Thyroid gland (tissue), 4 donors: ENCODE data around the gene PPP1R12B. TPM values are rescaled to one million over a fixed set of nuclear protein-coding genes. Genes with fewer than 3 reads are reported as not detected.
"Not testable (repeated sequence)": the region's sequence is repeated elsewhere in the genome, so short reads cannot be mapped to it uniquely, and the experiment has no call there.

Source experiments
- DNase-seq, 2 donors: peaks; one replicate each; pipeline ENCODE4 v3.0.0-alpha.2; 2019
- H3K27ac ChIP-seq, 3 donors: fragments of 200-600 bp; sonication (generic); 1 replicate in 2 of 3; 2 replicates in 1 of 3; pipeline ENCODE4 v1.5.1; 2016 to 2019; ENCODE audit warnings: mild to moderate bottlenecking in 1 of 3, moderate library complexity in 1 of 3
- H3K27me3 ChIP-seq: fragments of 200-600 bp; sonication (generic); one replicate; pipeline ENCODE4 v1.5.1; 2019
- H3K36me3 ChIP-seq, 2 donors: fragments of 200-600 bp; sonication (generic); one replicate each; pipeline ENCODE4 v1.5.1; 2016 to 2019
- H3K4me1 ChIP-seq, 2 donors: fragments of 200-600 bp; sonication (generic); one replicate each; pipeline ENCODE4 v1.5.1; 2017 to 2019
- H3K4me3 ChIP-seq, 3 donors: fragments of 200-600 bp; sonication (generic); replicated peaks in 1 of 3; 1 replicate in 2 of 3; 2 replicates in 1 of 3; pipeline ENCODE4 v1.5.1; 2016; ENCODE audit warnings: mild to moderate bottlenecking in 1 of 3
- H3K9me3 ChIP-seq: fragments of 200-600 bp; sonication (generic); one replicate; pipeline ENCODE4 v1.5.1; 2017
- POLR2A ChIP-seq, 2 donors: fragments of 450-650 bp; IDR thresholded peaks; one replicate each; pipeline ENCODE4 v1.6.1; 2017; ENCODE audit warnings: antibody characterized with exemption in 2 of 2, mild to moderate bottlenecking in 2 of 2, moderate library complexity in 1 of 2
- WGBS, 2 donors: methylation state at CpG; one replicate each; pipeline ENCODE4 v1.1.5; 2017; 5-methylcytosine and 5-hydroxymethylcytosine counted together
- intact Hi-C: fragments of 100-400 bp; cut with DNase I; formaldehyde crosslinking; loops from one replicate; pipeline ENCODE4 v1.15.1; 2023
- total RNA-seq, 4 donors: library from RNA; depleted of rRNA; stranded (reverse); fragments of >200 nt; gene quantifications; one replicate each; pipeline ENCODE4 v1.2.3, GENCODE V29; 2016
- TF ChIP-seq, protein P1 (sequence below), 6 experiments: fragments of 200-600 bp in 3 of 6; fragments of 450-650 bp in 3 of 6; sonication (generic) in 3 of 6; IDR thresholded peaks; one replicate each; pipeline ENCODE4 v1.5.1; 2016 to 2019; ENCODE audit warnings: antibody characterized with exemption in 6 of 6, mild to moderate bottlenecking in 2 of 6, inconsistent platforms in 1 of 6, moderate library complexity in 1 of 6

PPP1R12B gene
- total RNA-seq, 4 donors from 2014 or later = 34.9 to 48.5 (median 41.3) TPM

GRCh38 chr1:202625416-202626360 lies 277.2 kb downstream of the PPP1R12B start:
- Histone ChIP-seq H3K36me3 (no peaks in the 10 kb centered on the region), H3K27me3 (no peaks in the 10 kb centered on the region), H3K4me3 (no peak overlapping the region), H3K27ac (no peak overlapping the region), H3K9me3 (no peaks in the 10 kb centered on the region), H3K4me1 (no peaks in the 10 kb centered on the region)
- intact Hi-C loops = no loop called here
- peak; percentile 37 to 42 for DNase-seq
- 42 to 70% methylated on average over 13 to 24 of the region's 28 CpGs for WGBS, 2 donors
- TF ChIP-seq POLR2A (IDR thresholded peaks at IDR 0.05) = no peak
- TF ChIP-seq, protein P1, sequence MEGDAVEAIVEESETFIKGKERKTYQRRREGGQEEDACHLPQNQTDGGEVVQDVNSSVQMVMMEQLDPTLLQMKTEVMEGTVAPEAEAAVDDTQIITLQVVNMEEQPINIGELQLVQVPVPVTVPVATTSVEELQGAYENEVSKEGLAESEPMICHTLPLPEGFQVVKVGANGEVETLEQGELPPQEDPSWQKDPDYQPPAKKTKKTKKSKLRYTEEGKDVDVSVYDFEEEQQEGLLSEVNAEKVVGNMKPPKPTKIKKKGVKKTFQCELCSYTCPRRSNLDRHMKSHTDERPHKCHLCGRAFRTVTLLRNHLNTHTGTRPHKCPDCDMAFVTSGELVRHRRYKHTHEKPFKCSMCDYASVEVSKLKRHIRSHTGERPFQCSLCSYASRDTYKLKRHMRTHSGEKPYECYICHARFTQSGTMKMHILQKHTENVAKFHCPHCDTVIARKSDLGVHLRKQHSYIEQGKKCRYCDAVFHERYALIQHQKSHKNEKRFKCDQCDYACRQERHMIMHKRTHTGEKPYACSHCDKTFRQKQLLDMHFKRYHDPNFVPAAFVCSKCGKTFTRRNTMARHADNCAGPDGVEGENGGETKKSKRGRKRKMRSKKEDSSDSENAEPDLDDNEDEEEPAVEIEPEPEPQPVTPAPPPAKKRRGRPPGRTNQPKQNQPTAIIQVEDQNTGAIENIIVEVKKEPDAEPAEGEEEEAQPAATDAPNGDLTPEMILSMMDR (IDR thresholded peaks at IDR 0.05) = peak in 5 of 6 experiments; percentile 13 to 60 (median 38)

DNA sequence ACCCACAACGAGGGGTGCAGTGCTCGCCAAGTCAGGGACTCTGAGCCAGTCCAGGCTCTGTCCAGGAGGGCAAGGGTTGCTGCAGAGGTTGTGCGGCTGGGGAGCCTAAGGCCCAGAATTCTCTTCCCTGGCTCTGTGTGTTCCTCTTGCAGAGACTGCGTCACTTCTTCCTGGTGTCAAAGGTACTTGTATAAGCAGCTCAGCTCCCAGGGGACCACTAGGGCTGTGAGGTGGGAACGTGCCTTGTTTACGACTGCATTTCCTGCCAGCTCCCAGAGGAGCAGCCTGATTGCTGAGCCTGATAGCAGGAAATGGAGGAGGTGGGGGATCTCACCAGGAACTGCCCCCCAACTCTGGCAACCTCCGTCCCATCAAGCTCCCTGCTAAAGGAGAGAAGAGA lies 278.5 kb downstream of the PPP1R12B start:
- DNase-seq, intact Hi-C loops, H3K4me1 ChIP-seq, H3K27me3 ChIP-seq, H3K4me3 ChIP-seq, H3K36me3 ChIP-seq, H3K9me3 ChIP-seq, H3K27ac ChIP-seq: not testable (repeated sequence)
- 37 to 50% methylated on average over 2 to 7 of the region's 7 CpGs for whole genome bisulfite sequencing, 2 donors

DNA sequence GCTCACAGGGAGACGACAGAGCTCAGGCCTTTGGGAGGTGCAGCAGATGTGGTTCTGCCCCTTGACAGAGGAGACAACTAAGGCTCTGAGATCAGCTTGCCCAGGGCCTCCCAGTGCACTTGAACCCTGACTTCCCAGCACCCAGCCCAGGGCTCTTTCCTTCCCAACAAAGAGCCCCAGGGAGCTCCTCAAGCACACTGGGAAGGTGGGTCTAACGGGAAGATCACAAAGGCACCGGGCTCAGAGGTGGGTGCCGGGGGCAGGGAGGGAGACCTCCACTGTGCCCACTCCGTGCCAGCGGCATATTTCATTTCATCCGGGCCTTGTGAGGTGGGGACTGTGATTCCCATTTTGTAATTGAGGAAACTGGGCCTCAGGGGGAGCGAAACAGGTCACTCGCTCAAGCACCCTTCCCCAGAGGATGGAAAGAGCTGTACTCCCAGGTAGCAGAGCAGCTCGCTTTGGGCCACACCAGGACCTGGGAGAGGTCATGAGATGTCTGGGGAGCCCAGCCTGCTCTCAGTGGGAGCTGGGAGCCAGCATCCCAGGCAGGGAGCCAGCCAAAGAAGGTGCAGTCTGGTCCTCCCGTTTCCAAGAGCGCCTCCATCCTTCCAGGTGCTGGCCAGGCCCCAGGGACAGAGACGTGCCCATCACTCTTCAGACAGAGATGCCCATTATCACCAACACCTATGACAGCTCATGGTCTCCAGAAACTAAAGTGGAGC lies 279.5 kb downstream of the PPP1R12B start:
- WGBS, 2 donors = 81 to 89% methylated on average over 11 to 12 of the region's 13 CpGs
- H3K4me3 ChIP-seq = no peak overlapping the region
- no peaks in the 10 kb centered on the region for H3K9me3 ChIP-seq
- DNase-seq = no peak
- H3K36me3 ChIP-seq = no peaks in the 10 kb centered on the region
- intact Hi-C loops = no loop called here
- TF ChIP-seq POLR2A (IDR thresholded peaks at IDR 0.05) = no peak
- TF ChIP-seq, protein P1 (IDR thresholded peaks at IDR 0.05) = no peak
- H3K4me1 ChIP-seq = no peaks in the 10 kb centered on the region
- no peaks in the 10 kb centered on the region for H3K27me3 ChIP-seq
- no peak overlapping the region for H3K27ac ChIP-seq

DNA sequence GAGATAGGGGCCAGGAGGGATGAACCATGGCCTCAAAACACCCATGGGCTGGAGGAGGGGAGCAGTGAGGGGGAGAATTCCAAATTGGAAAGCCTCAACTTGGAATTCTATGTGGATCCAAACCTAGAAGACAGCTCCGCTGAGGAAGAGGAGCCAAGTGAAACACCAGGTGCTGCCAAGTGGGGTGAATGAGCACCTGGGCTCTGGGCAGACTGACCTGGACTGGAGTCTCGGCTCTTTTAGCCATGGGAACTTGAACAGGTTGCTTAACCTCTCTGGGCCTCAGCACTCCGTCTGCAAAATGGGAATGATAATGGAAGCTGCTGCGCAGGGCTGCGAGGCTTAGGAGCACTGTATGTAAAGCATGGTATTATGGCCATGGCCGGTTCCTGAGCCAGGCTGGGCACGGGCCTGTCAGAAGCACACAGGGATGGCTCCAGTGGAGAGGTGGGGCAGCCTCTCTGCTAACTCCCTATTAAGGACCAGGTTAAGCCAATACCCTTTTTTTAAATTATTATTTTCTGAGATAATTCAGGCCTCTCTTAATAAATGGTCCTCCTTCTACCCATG lies 280.2 kb downstream of the PPP1R12B start:
- 90 to 95% methylated on average over 6 to 7 of the region's 7 CpGs for WGBS, 2 donors
- intact Hi-C loops = no loop called here
- no peak for DNase-seq

GRCh38 chr1:202629257-202629811 lies 280.8 kb downstream of the PPP1R12B start:
- H3K27ac ChIP-seq, H3K36me3 ChIP-seq, DNase-seq, H3K27me3 ChIP-seq, H3K9me3 ChIP-seq, intact Hi-C loops, H3K4me1 ChIP-seq, H3K4me3 ChIP-seq: not testable (repeated sequence)
- WGBS, 2 donors = 67 to 94% methylated on average over 2 of the region's 2 CpGs

More for the DNA sequence above, 280.2 kb downstream of the PPP1R12B start:
- H3K36me3 ChIP-seq = no peaks in the 10 kb centered on the region
- no peak overlapping the region for H3K27ac ChIP-seq
- H3K4me3 ChIP-seq = no peak overlapping the region
- no peaks in the 10 kb centered on the region for H3K27me3 ChIP-seq
- H3K9me3 ChIP-seq = no peaks in the 10 kb centered on the region
- TF ChIP-seq, protein P1 (IDR thresholded peaks at IDR 0.05) = no peak
- TF ChIP-seq POLR2A (IDR thresholded peaks at IDR 0.05) = no peak
- H3K4me1 ChIP-seq = no peaks in the 10 kb centered on the region

- H3K27me3 ChIP-seq, H3K9me3 ChIP-seq, H3K27ac ChIP-seq, H3K36me3 ChIP-seq, intact Hi-C loops, H3K4me1 ChIP-seq, DNase-seq, H3K4me3 ChIP-seq: not testable (repeated sequence)
- WGBS, 2 donors = 82 to 89% methylated on average over 5 to 6 of the region's 6 CpGs
Measured at GRCh38 chr1:202630096-202630495, 281.6 kb downstream of the PPP1R12B start.
